ENCODE measurements around the gene FGF14. TPM values are rescaled to one million over a fixed set of nuclear protein-coding genes. Genes with fewer than 3 reads are reported as not detected.

FGF14 gene
- total and polyA plus RNA-seq, 9 donors: 0.06 to 4.8 (median 0.60) TPM; not detected in 2

DNA sequence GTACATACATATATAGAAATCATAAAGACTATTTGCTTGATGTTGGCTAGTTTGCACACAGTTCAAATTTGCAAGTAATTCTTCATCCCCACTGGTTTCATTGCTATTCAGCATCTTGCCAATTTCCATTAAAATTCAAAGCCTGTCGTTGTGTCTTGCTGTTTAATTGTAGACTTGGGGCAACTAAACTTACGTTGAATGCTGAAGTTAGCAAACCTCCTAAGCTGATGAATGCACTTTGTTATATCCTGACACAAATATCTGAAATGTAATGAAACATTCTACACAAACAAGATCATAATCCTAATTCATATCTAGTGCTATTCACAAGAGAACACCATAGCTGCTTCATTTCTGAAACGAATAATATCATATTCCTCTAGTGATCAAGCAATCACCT is 568.2 kb downstream of the FGF14 start:
- DNase-seq: no peak
- Histone ChIP-seq H3K9me3 (no peaks in the 10 kb centered on the region), H3K4me1 (ENCODE audit: insufficient read depth) (no peaks in the 10 kb centered on the region), H3K4me3 (no peak overlapping the region), H3K27ac (no peak overlapping the region), H3K36me3 (no peaks in the 10 kb centered on the region), H3K27me3 (no peaks in the 10 kb centered on the region)
- 82 to 86% (median 83%) methylated on average over 3 of the region's 3 CpGs for WGBS, 3 donors
- TF ChIP-seq, protein P1, sequence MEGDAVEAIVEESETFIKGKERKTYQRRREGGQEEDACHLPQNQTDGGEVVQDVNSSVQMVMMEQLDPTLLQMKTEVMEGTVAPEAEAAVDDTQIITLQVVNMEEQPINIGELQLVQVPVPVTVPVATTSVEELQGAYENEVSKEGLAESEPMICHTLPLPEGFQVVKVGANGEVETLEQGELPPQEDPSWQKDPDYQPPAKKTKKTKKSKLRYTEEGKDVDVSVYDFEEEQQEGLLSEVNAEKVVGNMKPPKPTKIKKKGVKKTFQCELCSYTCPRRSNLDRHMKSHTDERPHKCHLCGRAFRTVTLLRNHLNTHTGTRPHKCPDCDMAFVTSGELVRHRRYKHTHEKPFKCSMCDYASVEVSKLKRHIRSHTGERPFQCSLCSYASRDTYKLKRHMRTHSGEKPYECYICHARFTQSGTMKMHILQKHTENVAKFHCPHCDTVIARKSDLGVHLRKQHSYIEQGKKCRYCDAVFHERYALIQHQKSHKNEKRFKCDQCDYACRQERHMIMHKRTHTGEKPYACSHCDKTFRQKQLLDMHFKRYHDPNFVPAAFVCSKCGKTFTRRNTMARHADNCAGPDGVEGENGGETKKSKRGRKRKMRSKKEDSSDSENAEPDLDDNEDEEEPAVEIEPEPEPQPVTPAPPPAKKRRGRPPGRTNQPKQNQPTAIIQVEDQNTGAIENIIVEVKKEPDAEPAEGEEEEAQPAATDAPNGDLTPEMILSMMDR (IDR thresholded peaks at IDR 0.05): no peak
- TF ChIP-seq EP300 (IDR thresholded peaks at IDR 0.05): no peak
- TF ChIP-seq POLR2A (IDR thresholded peaks at IDR 0.05): no peak
- intact Hi-C loops (cut with DNase I): no loop called here

DNA sequence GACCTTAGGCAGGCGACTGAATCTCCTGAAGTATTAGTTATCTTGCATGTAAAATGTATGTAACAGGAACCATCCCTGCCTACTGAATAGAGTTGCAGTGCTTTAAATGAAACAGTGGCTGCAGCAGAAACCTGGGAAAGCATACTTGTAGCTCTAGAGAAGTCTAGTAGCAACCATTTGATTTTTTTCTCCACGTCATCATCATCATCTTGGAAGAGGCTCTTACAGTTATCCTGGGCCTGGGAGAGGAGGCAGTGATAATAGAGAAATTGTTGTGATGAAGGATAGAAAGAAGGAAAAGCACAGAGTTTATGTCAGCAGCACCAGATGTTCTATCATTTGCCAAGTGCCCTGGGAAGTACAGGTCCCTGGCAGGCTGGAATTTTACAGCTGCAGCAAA is 571.8 kb downstream of the FGF14 start:
- Histone ChIP-seq H3K36me3 (no peaks in the 10 kb centered on the region), H3K4me3 (no peak overlapping the region), H3K4me1 (ENCODE audit: insufficient read depth) (no peaks in the 10 kb centered on the region), H3K27me3 (no peaks in the 10 kb centered on the region), H3K9me3 (no peaks in the 10 kb centered on the region), H3K27ac (no peak overlapping the region)
- intact Hi-C loops (cut with DNase I): no loop called here
- 54 to 68% (median 66%) methylated on average over 2 of the region's 2 CpGs for WGBS, 3 donors
- no peak for DNase-seq
- TF ChIP-seq POLR2A (IDR thresholded peaks at IDR 0.05): no peak
- TF ChIP-seq, protein P1 (IDR thresholded peaks at IDR 0.05): no peak
- TF ChIP-seq EP300 (IDR thresholded peaks at IDR 0.05): no peak

DNA sequence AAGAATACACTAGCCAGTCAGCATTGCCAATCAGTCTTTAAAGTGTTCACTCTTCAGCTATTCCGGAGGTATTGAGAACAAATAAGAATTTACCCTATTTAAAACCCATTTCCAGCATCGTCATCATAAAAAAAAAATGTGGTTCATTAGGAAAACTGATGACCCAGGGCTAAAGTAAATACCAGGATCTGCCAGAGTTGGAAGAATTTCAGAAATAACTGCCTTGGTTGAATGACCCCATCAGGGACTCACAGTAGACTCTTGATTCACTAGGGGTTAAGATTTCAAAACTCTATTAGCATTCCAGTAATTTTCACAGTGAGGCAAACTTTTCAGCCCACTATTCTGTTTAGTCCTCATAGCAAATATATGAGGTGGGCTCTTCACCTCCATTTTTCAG is 572.4 kb downstream of the FGF14 start:
- no peak overlapping the region for H3K27ac ChIP-seq
- no peaks in the 10 kb centered on the region for H3K4me1 ChIP-seq (ENCODE audit: insufficient read depth)
- TF ChIP-seq POLR2A (IDR thresholded peaks at IDR 0.05) (no peak), EP300 (IDR thresholded peaks at IDR 0.05) (no peak)
- TF ChIP-seq, protein P1 (IDR thresholded peaks at IDR 0.05): no peak
- intact Hi-C loops (cut with DNase I): no loop called here
- 56 to 72% (median 68%) methylated on average over 2 of the region's 2 CpGs for WGBS, 3 donors
- no peaks in the 10 kb centered on the region for H3K27me3 ChIP-seq
- no peak overlapping the region for H3K4me3 ChIP-seq
- no peaks in the 10 kb centered on the region for H3K36me3 ChIP-seq
- H3K9me3 ChIP-seq: no peaks in the 10 kb centered on the region
- no peak for DNase-seq

DNA sequence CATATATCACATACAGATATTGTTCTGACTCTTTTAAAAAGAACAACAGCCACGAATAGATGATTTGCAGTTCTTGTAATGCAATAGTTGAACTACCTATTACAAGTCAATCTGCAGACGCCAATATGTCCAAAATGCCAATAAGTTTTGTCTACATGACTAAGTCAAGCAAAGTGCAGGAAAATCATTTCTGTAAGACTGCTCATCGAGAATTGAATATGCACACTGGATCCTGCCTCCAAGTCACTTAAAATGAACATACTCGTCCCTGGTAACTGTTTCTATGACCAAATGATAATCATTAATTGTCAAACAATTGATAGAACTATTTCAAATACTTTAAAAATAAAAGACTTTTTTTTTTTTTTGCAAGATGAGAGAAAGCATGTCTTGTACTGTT is 573.7 kb downstream of the FGF14 start:
- Histone ChIP-seq H3K27me3 (no peaks in the 10 kb centered on the region), H3K27ac (no peak overlapping the region), H3K4me3 (no peak overlapping the region), H3K9me3 (no peaks in the 10 kb centered on the region), H3K4me1 (ENCODE audit: insufficient read depth) (no peaks in the 10 kb centered on the region), H3K36me3 (no peaks in the 10 kb centered on the region)
- TF ChIP-seq, protein P1 (IDR thresholded peaks at IDR 0.05): no peak
- TF ChIP-seq POLR2A (IDR thresholded peaks at IDR 0.05) (no peak), EP300 (IDR thresholded peaks at IDR 0.05) (no peak)
- WGBS, 3 donors: 70 to 80% (median 72%) methylated on average over 4 of the region's 4 CpGs
- intact Hi-C loops (cut with DNase I): no loop called here
- no peak for DNase-seq

DNA sequence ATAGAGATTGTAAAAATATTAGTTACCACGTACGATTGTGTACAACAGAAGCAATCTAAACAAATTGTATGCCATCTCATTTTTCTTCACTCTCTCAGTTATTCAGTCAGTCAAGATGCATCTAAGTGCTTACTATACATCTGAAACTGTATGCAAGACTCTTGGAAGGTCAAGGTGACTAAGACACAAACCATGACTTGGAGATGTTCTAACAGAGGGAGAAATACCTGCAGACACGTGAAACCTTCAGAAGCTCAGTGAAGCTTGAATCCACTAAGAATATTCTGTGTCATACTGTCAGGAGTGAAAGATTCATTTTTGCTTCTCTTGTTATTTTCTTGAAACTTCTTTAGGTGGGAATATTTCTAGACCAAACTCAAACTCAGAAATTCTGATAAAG is 584.0 kb downstream of the FGF14 start:
- 79 to 85% (median 82%) methylated on average over 3 of the region's 3 CpGs for WGBS, 3 donors
- H3K9me3 ChIP-seq: no peaks in the 10 kb centered on the region
- no peak for DNase-seq
- no peak overlapping the region for H3K27ac ChIP-seq
- no peaks in the 10 kb centered on the region for H3K4me1 ChIP-seq (ENCODE audit: insufficient read depth)
- H3K4me3 ChIP-seq: no peak overlapping the region
- no peaks in the 10 kb centered on the region for H3K27me3 ChIP-seq
- intact Hi-C loops (cut with DNase I): no loop called here
- H3K36me3 ChIP-seq: no peaks in the 10 kb centered on the region
- TF ChIP-seq POLR2A (IDR thresholded peaks at IDR 0.05) (no peak), EP300 (IDR thresholded peaks at IDR 0.05) (no peak)
- TF ChIP-seq, protein P1 (IDR thresholded peaks at IDR 0.05): no peak
